ENCODE data around the gene TMSB10.

- TF ChIP-seq CTCF (IDR thresholded peaks at IDR 0.05; ENCODE audit: low read depth, low read length, missing input control) (peak; percentile 98), RAD21 (IDR thresholded peaks at IDR 0.05) (peak; percentile 93 to 96), TAF1 (conservative IDR thresholded peaks at IDR 0.05) (no peak), ATF3 (IDR thresholded peaks at IDR 0.05) (no peak), MAX (IDR thresholded peaks at IDR 0.05) (peak; percentile 28), REST (IDR thresholded peaks at IDR 0.05) (peak; percentile 36), ZBTB33 (IDR thresholded peaks at IDR 0.05) (no peak), FOXA1 (IDR thresholded peaks at IDR 0.05) (no peak), YY1 (IDR thresholded peaks at IDR 0.05) (peak; percentile 41), JUND (IDR thresholded peaks at IDR 0.05) (no peak)
Observed at GRCh38 chr2:84925724-84926376, 20.4 kb downstream of the TMSB10 start.

Measured in liver (tissue), 3 donors.